NT2/D1 (cell line): Measurements from ENCODE around the gene TM9SF2.

Experiments
- SUZ12 ChIP-seq: IDR thresholded peaks from 2 replicates; pipeline ENCODE4 v1.6.1; 2011; ENCODE audit not compliant: insufficient read length, insufficient read depth; ENCODE audit errors: extremely low read depth
- YY1 ChIP-seq: IDR thresholded peaks from 2 replicates; pipeline ENCODE4 v1.6.1; 2011; ENCODE audit not compliant: insufficient read length, insufficient read depth
- ZNF274 ChIP-seq: IDR thresholded peaks from 2 replicates; pipeline ENCODE4 v1.6.1; 2011; ENCODE audit warnings: mild to moderate bottlenecking, low read depth, low read length

DNA sequence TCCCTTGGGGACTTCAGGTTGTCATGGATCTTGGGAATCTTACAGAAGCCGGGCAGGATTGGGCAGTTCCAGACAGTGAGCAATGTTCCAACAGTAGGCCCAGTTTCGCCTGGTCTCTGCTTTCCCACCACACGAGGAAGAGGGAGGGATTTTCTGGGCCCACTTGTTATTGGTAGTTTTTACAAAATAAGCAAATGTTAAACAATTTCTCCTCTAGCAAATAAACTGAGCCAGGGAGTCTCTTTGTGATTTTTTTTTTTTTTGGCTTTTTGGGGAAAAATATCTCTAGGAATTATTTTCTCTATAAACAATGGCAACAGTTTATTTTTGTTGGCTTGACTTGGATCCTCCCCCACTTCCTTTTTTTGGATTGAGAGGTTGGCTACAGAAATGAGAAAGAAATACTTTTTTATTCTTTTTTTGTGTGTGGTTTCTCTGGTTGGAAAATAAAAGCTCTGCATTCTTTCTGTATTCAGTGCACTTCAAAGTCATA is 89.3 kb downstream of the TM9SF2 start:
- no peak for TF ChIP-seq SUZ12
- no peak for TF ChIP-seq YY1
- TF ChIP-seq ZNF274 = no peak
